Sigmoid colon (tissue), 7 donors: ENCODE measurements around the gene ACOT4. TPM values are rescaled to one million over a fixed set of nuclear protein-coding genes. Genes with fewer than 3 reads are reported as not detected.
"Not testable (repeated sequence)": the region's sequence is repeated elsewhere in the genome, so short reads cannot be mapped to it uniquely, and the experiment has no call there.

Experiments
- DNase-seq: peaks from one replicate; pipeline ENCODE4 v3.0.0-alpha.2; 2019
- H3K27ac ChIP-seq, 4 donors: fragments of 200-600 bp; sonication (generic); one replicate each; pipeline ENCODE4 v1.5.1; 2016 to 2019; ENCODE audit warnings: mild to moderate bottlenecking in 1 of 4
- H3K27me3 ChIP-seq, 3 donors: fragments of 200-600 bp; sonication (generic); one replicate each; pipeline ENCODE4 v1.5.1; 2019; ENCODE audit warnings: mild to moderate bottlenecking in 1 of 3
- H3K36me3 ChIP-seq, 4 donors: fragments of 200-600 bp; sonication (generic); one replicate each; pipeline ENCODE4 v1.5.1; 2016 to 2019
- H3K4me1 ChIP-seq, 4 donors: fragments of 200-600 bp; sonication (generic); one replicate each; pipeline ENCODE4 v1.5.1; 2017 to 2019
- H3K4me3 ChIP-seq, 4 donors: fragments of 200-600 bp; sonication (generic); one replicate each; pipeline ENCODE4 v1.5.1; 2017 to 2019; ENCODE audit warnings: mild to moderate bottlenecking in 2 of 4, moderate library complexity in 1 of 4
- H3K9me3 ChIP-seq, 4 donors: fragments of 200-600 bp in 3 of 4; sonication (generic) in 3 of 4; one replicate each; pipeline versions ENCODE4 v1.5.1 to v1.6.1; 2013 to 2019
- CTCF ChIP-seq, 4 experiments: fragments of 450-650 bp in 3 of 4; fragments of 200-600 bp in 1 of 4; IDR thresholded peaks; one replicate each; pipeline ENCODE4 v1.5.1; 2016 to 2019; ENCODE audit warnings: antibody characterized with exemption in 4 of 4, mild to moderate bottlenecking in 3 of 4, moderate library complexity in 2 of 4
- EP300 ChIP-seq, 4 donors: sonication (generic); formaldehyde crosslinking; IDR thresholded peaks; one replicate each; pipeline ENCODE4 v1.6.1; 2017; ENCODE audit warnings: antibody characterized with exemption in 4 of 4
- POLR2A ChIP-seq, 2 donors: fragments of 450-650 bp; IDR thresholded peaks; one replicate each; pipeline ENCODE4 v1.6.1; 2016; ENCODE audit warnings: antibody characterized with exemption in 2 of 2, mild to moderate bottlenecking in 2 of 2, moderate library complexity in 2 of 2
- POLR2AphosphoS5 ChIP-seq, 4 donors: sonication (generic); formaldehyde crosslinking; IDR thresholded peaks; one replicate each; pipeline ENCODE4 v1.6.1; 2017; ENCODE audit warnings: antibody characterized with exemption in 4 of 4
- whole genome bisulfite sequencing, 2 donors: extraction: QIAGEN DNeasy Blood & Tissue Kit; methylation state at CpG; one replicate each; pipeline ENCODE4 v1.1.7; 2013; 5-methylcytosine and 5-hydroxymethylcytosine counted together
- intact Hi-C: fragments of 100-400 bp; cut with DNase I; formaldehyde crosslinking; loops from one replicate; pipeline ENCODE4 v1.15.1; 2023
- polyA plus RNA-seq, 3 donors: library from polyadenylated mRNA; stranded (reverse); fragments of 200-250 nt; gene quantifications; one replicate each; pipeline ENCODE4 v1.2.3, GENCODE V29; 2013
- total RNA-seq, 4 donors: library from RNA; depleted of rRNA; stranded (reverse); fragments of >200 nt; gene quantifications; one replicate each; pipeline ENCODE4 v1.1.0, GENCODE V29; 2016
- donor health status: healthy with polysubstance abuse.
- donor health status: Bipolar disorder and iron deficiency.
- donor health status: healthy.

ACOT4 gene
- total RNA-seq (1 to 10 TPM in 1 of 4 donors, under 1 TPM in 3; 0.33 to 2.2 (median 0.45) TPM), polyA plus RNA-seq (1 to 10 TPM; 2.2 to 3.7 (median 3.6) TPM)

- H3K4me1 ChIP-seq, result peaks cover 0 to 11% (median 10%) of the 10 kb centered on the region in 4 donors
- no peaks in the 10 kb centered on the region for H3K27me3 ChIP-seq
- H3K4me3 ChIP-seq, result peak within 1 kb of the TSS; percentile 38 to 59 (median 58)
- H3K27ac ChIP-seq, result peak within 1 kb of the TSS in 1 of 4 donors; percentile 11
- TF ChIP-seq EP300 (IDR thresholded peaks at IDR 0.05) (no peak), CTCF (IDR thresholded peaks at IDR 0.05) (no peak), POLR2A (IDR thresholded peaks at IDR 0.05) (no peak), POLR2AphosphoS5 (IDR thresholded peaks at IDR 0.05) (no peak)
- peak; percentile 58 for DNase-seq
- H3K36me3 ChIP-seq, result no peaks in the 10 kb centered on the region
- no peaks in the 10 kb centered on the region for H3K9me3 ChIP-seq
- intact Hi-C loops, result no loop called here
- WGBS, 2 donors, result 1 to 2% methylated on average over 89 of the region's 89 CpGs
Measured at GRCh38 chr14:73591690-73592449, at the start of gene ACOT4. Gene ACOT4 (plus strand): TSS chr14:73591873. CDS start chr14:73591960, 87 bp downstream.

- 95% methylated on average over 7 of the region's 7 CpGs for WGBS, 2 donors
- H3K4me1 ChIP-seq, result not testable (repeated sequence)
Measured at GRCh38 chr14:73542961-73543360, 48.7 kb upstream of the ACOT4 start.

GRCh38 chr14:73545353-73545752 is 46.3 kb upstream of the ACOT4 start:
- DNase-seq, H3K27ac ChIP-seq, H3K4me1 ChIP-seq, H3K27me3 ChIP-seq, H3K36me3 ChIP-seq, H3K4me3 ChIP-seq, intact Hi-C loops, H3K9me3 ChIP-seq: not testable (repeated sequence)
- 100% methylated on average over 1 of the region's 1 CpG; no CpG with 5 or more reads in 1 of the 2 donors for WGBS, 2 donors

More at GRCh38 chr14:73542961-73543360, 48.7 kb upstream of the ACOT4 start:
- H3K9me3 ChIP-seq, DNase-seq, H3K4me3 ChIP-seq, intact Hi-C loops, H3K27me3 ChIP-seq, H3K36me3 ChIP-seq, H3K27ac ChIP-seq: not testable (repeated sequence)

GRCh38 chr14:73549097-73549496 is 42.6 kb upstream of the ACOT4 start:
- H3K4me3 ChIP-seq, intact Hi-C loops, H3K27me3 ChIP-seq, H3K9me3 ChIP-seq, H3K27ac ChIP-seq, H3K36me3 ChIP-seq, DNase-seq, H3K4me1 ChIP-seq: not testable (repeated sequence)
- 89% methylated on average over 3 of the region's 3 CpGs; no CpG with 5 or more reads in 1 of the 2 donors for WGBS, 2 donors

GRCh38 chr14:73549889-73550524 is 41.7 kb upstream of the ACOT4 start:
- H3K36me3 ChIP-seq, H3K4me1 ChIP-seq, DNase-seq, intact Hi-C loops, H3K27ac ChIP-seq, H3K9me3 ChIP-seq, H3K4me3 ChIP-seq, H3K27me3 ChIP-seq: not testable (repeated sequence)
- WGBS, 2 donors, result 95% methylated on average over 5 of the region's 6 CpGs; no CpG with 5 or more reads in 1 of the 2 donors

- TF ChIP-seq POLR2A (IDR thresholded peaks at IDR 0.05) (no peak), CTCF (IDR thresholded peaks at IDR 0.05) (no peak), EP300 (IDR thresholded peaks at IDR 0.05) (no peak), POLR2AphosphoS5 (IDR thresholded peaks at IDR 0.05) (no peak)
- no peaks in the 10 kb centered on the region for H3K36me3 ChIP-seq
- no peak for DNase-seq
- H3K27me3 ChIP-seq, result no peaks in the 10 kb centered on the region
- H3K9me3 ChIP-seq, result no peaks in the 10 kb centered on the region
- no peaks in the 10 kb centered on the region for H3K4me1 ChIP-seq
- H3K4me3 ChIP-seq, result no peak overlapping the region
- H3K27ac ChIP-seq, result no peak overlapping the region
- intact Hi-C loops, result no loop called here
- 97% methylated on average over 4 of the region's 4 CpGs; no CpG with 5 or more reads in 1 of the 2 donors for WGBS, 2 donors
Measured at GRCh38 chr14:73553845-73554244, 37.8 kb upstream of the ACOT4 start.

GRCh38 chr14:73557201-73557600 is 34.5 kb upstream of the ACOT4 start:
- H3K4me1 ChIP-seq, DNase-seq, H3K4me3 ChIP-seq, H3K27ac ChIP-seq, H3K27me3 ChIP-seq, H3K9me3 ChIP-seq, intact Hi-C loops, H3K36me3 ChIP-seq: not testable (repeated sequence)
- 60% methylated on average over 2 of the region's 2 CpGs; no CpG with 5 or more reads in 1 of the 2 donors for WGBS, 2 donors

GRCh38 chr14:73558238-73558637 is 33.4 kb upstream of the ACOT4 start:
- 100% methylated on average over 1 of the region's 2 CpGs; no CpG with 5 or more reads in 1 of the 2 donors for WGBS, 2 donors
- H3K27ac ChIP-seq, H3K36me3 ChIP-seq, intact Hi-C loops, H3K9me3 ChIP-seq, H3K4me3 ChIP-seq, DNase-seq, H3K4me1 ChIP-seq, H3K27me3 ChIP-seq: not testable (repeated sequence)

GRCh38 chr14:73562256-73562655 is 29.4 kb upstream of the ACOT4 start:
- H3K27ac ChIP-seq, DNase-seq, intact Hi-C loops, H3K9me3 ChIP-seq, H3K36me3 ChIP-seq, H3K27me3 ChIP-seq, H3K4me3 ChIP-seq: not testable (repeated sequence)
- peaks cover 0 to 11% (median 0%) of the 10 kb centered on the region in 4 donors for H3K4me1 ChIP-seq
- 95 to 97% methylated on average over 7 of the region's 7 CpGs for WGBS, 2 donors

- H3K27ac ChIP-seq, intact Hi-C loops: not testable (repeated sequence)
Measured at GRCh38 chr14:73562696-73563095, 29.0 kb upstream of the ACOT4 start.

More at GRCh38 chr14:73562696-73563095, 29.0 kb upstream of the ACOT4 start:
- peaks cover 0 to 16% (median 1%) of the 10 kb centered on the region in 4 donors for H3K4me1 ChIP-seq
- 64 to 85% methylated on average over 6 of the region's 6 CpGs for WGBS, 2 donors
- not testable (repeated sequence) for H3K27me3 ChIP-seq, DNase-seq, H3K36me3 ChIP-seq, H3K4me3 ChIP-seq, H3K9me3 ChIP-seq
